HG03139 (cell line): ENCODE measurements around the gene C19orf81.

ENCODE experiments used
- ATAC-seq: cut with Tn5 transposase; IDR thresholded peaks from one replicate; pipeline ENCODE4 v1.9.1; 2021; ENCODE audit not compliant: unreplicated experiment

Gene C19orf81

GRCh38 chr19:50629194-50629593 lies 20.1 kb upstream of the C19orf81 start:
- ATAC-seq, result no peak

- no peak for ATAC-seq
Observed at GRCh38 chr19:50629801-50630200, 19.4 kb upstream of the C19orf81 start.

- no peak for ATAC-seq
Observed at GRCh38 chr19:50632151-50632835, 17.0 kb upstream of the C19orf81 start.

GRCh38 chr19:50633359-50633758 lies 15.9 kb upstream of the C19orf81 start:
- ATAC-seq, result no peak

GRCh38 chr19:50633973-50634372 lies 15.3 kb upstream of the C19orf81 start:
- no peak for ATAC-seq

GRCh38 chr19:50636317-50637085 lies 12.7 kb upstream of the C19orf81 start:
- no peak for ATAC-seq

GRCh38 chr19:50638600-50638999 lies 10.6 kb upstream of the C19orf81 start:
- ATAC-seq, result no peak

GRCh38 chr19:50639121-50640112 lies 9.8 kb upstream of the C19orf81 start, which contains the start of gene SYT3:
SYT3 (minus strand) TSS chr19:50639881; CDS start chr19:50637411, 2,470 bp downstream.
- ATAC-seq, result no peak

- ATAC-seq, result no peak
Observed at GRCh38 chr19:50640368-50640767, 8.9 kb upstream of the C19orf81 start.

- ATAC-seq, result no peak
Observed at GRCh38 chr19:50644315-50644915, 4.8 kb upstream of the C19orf81 start.

- ATAC-seq, result no peak
Observed at GRCh38 chr19:50645107-50645506, 4.1 kb upstream of the C19orf81 start.

GRCh38 chr19:50646074-50646807 lies 3.0 kb upstream of the C19orf81 start:
- no peak for ATAC-seq

GRCh38 chr19:50647879-50648615 lies 1.2 kb upstream of the C19orf81 start:
- no peak for ATAC-seq

GRCh38 chr19:50648659-50649058 lies 586 bp upstream of the C19orf81 start:
- no peak for ATAC-seq

GRCh38 chr19:50651174-50651573 lies 1.9 kb downstream of the C19orf81 start:
- no peak for ATAC-seq

- no peak for ATAC-seq
Observed at GRCh38 chr19:50652722-50653121, 3.5 kb downstream of the C19orf81 start.

GRCh38 chr19:50654882-50655281 lies 5.6 kb downstream of the C19orf81 start:
- no peak for ATAC-seq

- ATAC-seq, result no peak
Observed at GRCh38 chr19:50657222-50657669, 8.0 kb downstream of the C19orf81 start.

- ATAC-seq, result no peak
Observed at GRCh38 chr19:50657712-50658440, 8.6 kb downstream of the C19orf81 start.
